ENCODE results near the gene CCDC88B. TPM values are rescaled to one million over a fixed set of nuclear protein-coding genes. Genes with fewer than 3 reads are reported as not detected.

The CCDC88B gene
- total and polyA plus RNA-seq, 2 experiments from 2014 or later: 6.8 to 12.1 TPM

DNA sequence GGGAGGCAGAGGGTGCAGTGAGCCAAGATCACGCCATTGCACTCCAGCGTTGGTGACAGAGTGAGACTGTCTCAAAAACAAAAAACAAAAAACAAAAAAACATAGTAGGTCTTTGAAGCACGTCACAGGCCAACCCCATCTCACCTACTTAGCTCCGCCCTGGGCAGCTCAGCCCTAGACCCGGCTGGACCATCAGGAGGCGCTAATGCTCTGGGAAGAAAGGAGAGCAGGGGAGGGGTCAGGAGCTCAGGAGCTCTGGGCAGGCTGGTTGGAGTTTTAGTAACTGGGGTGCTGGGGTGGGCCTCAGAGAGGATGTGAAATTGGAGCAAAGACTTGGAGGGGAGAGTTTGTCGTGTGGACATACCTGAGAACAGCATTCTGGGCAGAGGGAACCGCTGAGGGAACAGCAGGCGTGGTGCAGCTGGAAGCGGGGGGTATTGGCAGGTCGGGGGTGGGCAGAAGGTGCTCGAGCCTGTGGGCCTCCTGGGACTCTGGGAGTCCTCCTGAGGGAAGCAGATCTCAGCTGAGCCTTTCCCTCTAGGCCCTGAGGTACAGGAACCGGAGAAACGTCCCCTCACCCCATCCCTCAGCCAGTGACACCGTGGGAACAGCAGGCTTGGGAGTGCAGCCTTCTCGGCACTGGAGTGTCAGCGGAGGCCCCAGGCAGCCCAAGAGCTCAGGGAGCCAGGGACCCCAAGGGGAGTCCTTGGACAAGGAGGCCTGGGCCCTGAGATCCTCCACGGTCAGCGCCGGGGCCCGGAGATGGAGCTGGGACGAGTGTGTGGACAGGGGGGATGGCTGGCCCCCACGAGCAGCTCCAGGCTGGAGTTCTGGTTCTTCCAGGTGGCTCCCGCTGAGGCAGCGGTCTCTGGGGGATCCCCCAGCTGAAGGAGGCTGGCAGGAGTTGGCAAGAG is 16.8 kb downstream of the CCDC88B start:
- Histone ChIP-seq H3K4me3 (no peak overlapping the region), H3K79me2 (replicated peaks; ENCODE audit: insufficient read depth) (no peaks in the 10 kb centered on the region), H3K27ac (ENCODE audit: low read depth) (no peak overlapping the region), H3K36me3 (ENCODE audit: insufficient read depth) (no peaks in the 10 kb centered on the region), H4K20me1 (replicated peaks; ENCODE audit: insufficient read depth) (no peaks in the 10 kb centered on the region), H3K4me2 (no peak overlapping the region), H3K4me1 (ENCODE audit: insufficient read depth) (peaks cover 17% of the 10 kb centered on the region; the same call in 1 of the 2 replicates), H3F3A (replicated peaks; ENCODE audit: low read depth) (0 out of 2 replicates have a peak, but pooled peaks cover 13% of the 10 kb centered on the region), H3K9me2 (ENCODE audit: insufficient read depth) (no peaks in the 10 kb centered on the region), H2AFZ (no peak overlapping the region), H3K27me3 (ENCODE audit: insufficient read depth) (peaks cover 14% of the 10 kb centered on the region; the same call in 1 of the 2 replicates)
- Mint-ChIP-seq H3K9me3 (no peaks in the 10 kb centered on the region), H3K27me3 (ENCODE audit: insufficient read depth, low read depth, poor library complexity) (peaks cover 18% of the 10 kb centered on the region), H3K4me1 (peaks cover 29% of the 10 kb centered on the region), H3K36me3 (ENCODE audit: low read depth) (peaks cover under 1% of the 10 kb centered on the region), H3K27ac (no peak overlapping the region), H3K4me3 (no peak overlapping the region; the same call in 2 of the 3 replicates)
- TF ChIP-seq, protein P1, sequence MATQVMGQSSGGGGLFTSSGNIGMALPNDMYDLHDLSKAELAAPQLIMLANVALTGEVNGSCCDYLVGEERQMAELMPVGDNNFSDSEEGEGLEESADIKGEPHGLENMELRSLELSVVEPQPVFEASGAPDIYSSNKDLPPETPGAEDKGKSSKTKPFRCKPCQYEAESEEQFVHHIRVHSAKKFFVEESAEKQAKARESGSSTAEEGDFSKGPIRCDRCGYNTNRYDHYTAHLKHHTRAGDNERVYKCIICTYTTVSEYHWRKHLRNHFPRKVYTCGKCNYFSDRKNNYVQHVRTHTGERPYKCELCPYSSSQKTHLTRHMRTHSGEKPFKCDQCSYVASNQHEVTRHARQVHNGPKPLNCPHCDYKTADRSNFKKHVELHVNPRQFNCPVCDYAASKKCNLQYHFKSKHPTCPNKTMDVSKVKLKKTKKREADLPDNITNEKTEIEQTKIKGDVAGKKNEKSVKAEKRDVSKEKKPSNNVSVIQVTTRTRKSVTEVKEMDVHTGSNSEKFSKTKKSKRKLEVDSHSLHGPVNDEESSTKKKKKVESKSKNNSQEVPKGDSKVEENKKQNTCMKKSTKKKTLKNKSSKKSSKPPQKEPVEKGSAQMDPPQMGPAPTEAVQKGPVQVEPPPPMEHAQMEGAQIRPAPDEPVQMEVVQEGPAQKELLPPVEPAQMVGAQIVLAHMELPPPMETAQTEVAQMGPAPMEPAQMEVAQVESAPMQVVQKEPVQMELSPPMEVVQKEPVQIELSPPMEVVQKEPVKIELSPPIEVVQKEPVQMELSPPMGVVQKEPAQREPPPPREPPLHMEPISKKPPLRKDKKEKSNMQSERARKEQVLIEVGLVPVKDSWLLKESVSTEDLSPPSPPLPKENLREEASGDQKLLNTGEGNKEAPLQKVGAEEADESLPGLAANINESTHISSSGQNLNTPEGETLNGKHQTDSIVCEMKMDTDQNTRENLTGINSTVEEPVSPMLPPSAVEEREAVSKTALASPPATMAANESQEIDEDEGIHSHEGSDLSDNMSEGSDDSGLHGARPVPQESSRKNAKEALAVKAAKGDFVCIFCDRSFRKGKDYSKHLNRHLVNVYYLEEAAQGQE (IDR thresholded peaks at IDR 0.05; ENCODE audit: unreplicated experiment): no peak
- no peak for TF ChIP-seq ZNF462 (CRISPR knock-in tag; IDR thresholded peaks at IDR 0.05)
- TF ChIP-seq, protein P2, sequence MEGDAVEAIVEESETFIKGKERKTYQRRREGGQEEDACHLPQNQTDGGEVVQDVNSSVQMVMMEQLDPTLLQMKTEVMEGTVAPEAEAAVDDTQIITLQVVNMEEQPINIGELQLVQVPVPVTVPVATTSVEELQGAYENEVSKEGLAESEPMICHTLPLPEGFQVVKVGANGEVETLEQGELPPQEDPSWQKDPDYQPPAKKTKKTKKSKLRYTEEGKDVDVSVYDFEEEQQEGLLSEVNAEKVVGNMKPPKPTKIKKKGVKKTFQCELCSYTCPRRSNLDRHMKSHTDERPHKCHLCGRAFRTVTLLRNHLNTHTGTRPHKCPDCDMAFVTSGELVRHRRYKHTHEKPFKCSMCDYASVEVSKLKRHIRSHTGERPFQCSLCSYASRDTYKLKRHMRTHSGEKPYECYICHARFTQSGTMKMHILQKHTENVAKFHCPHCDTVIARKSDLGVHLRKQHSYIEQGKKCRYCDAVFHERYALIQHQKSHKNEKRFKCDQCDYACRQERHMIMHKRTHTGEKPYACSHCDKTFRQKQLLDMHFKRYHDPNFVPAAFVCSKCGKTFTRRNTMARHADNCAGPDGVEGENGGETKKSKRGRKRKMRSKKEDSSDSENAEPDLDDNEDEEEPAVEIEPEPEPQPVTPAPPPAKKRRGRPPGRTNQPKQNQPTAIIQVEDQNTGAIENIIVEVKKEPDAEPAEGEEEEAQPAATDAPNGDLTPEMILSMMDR (conservative IDR thresholded peaks at IDR 0.05; ENCODE audit: low read depth in 2 of 2): peak; percentile 93 to 94
- no peak for TF ChIP-seq EZH2 (IDR thresholded peaks at IDR 0.05; ENCODE audit: low read depth, unreplicated experiment)
- 0 out of 2 replicates have a peak, but pooled peaks have one; percentile 40 for TF ChIP-seq CREB1 (CRISPR knock-in tag; IDR thresholded peaks at IDR 0.05; ENCODE audit: low read depth)
- TF ChIP-seq ZNF114 (CRISPR knock-in tag; IDR thresholded peaks at IDR 0.05): no peak
- no peak for TF ChIP-seq ETS1 (IDR thresholded peaks at IDR 0.05)
- DNase-seq (ENCODE audit: low spot score): peak; percentile 97
- peak; percentile 51 for ATAC-seq
